Large intestine (tissue), 3 donors: ENCODE data around the gene PALLD. TPM values are rescaled to one million over a fixed set of nuclear protein-coding genes. Genes with fewer than 3 reads are reported as not detected.

ENCODE experiments used
- DNase-seq, 2 donors: peaks; one replicate each; pipeline versions ENCODE4 v3.0.0 to v3.0.0-alpha.2; 2013
- H3K27ac ChIP-seq: one replicate; pipeline ENCODE4 v1.5.1; 2013; ENCODE audit warnings: low read length
- H3K27me3 ChIP-seq: 2 replicates; pipeline ENCODE4 v1.6.1; 2013; ENCODE audit warnings: low read length; ENCODE audit not compliant: control insufficient read depth, insufficient read depth
- H3K36me3 ChIP-seq: 2 replicates; pipeline ENCODE4 v1.6.1; 2013; ENCODE audit warnings: low read length; ENCODE audit not compliant: control insufficient read depth, insufficient read depth
- H3K4me1 ChIP-seq: one replicate; pipeline ENCODE4 v1.6.1; 2013; ENCODE audit warnings: low read length; ENCODE audit not compliant: control insufficient read depth, insufficient read depth
- H3K4me3 ChIP-seq: one replicate; pipeline ENCODE4 v1.5.1; 2013; ENCODE audit warnings: low read length
- H3K9me3 ChIP-seq: one replicate; pipeline ENCODE4 v1.6.1; 2013; ENCODE audit warnings: mild to moderate bottlenecking, low read depth, low read length, moderate library complexity; ENCODE audit not compliant: control insufficient read depth
- WGBS: methylation state at CpG from one replicate; pipeline ENCODE4 v1.1.5; 2013; ENCODE audit warnings: low lambda C conversion rate; ENCODE audit not compliant: insufficient coverage; 5-methylcytosine and 5-hydroxymethylcytosine counted together
- polyA plus RNA-seq: library from polyadenylated mRNA; unstranded; fragments of 120-200 nt; gene quantifications from one replicate; pipeline ENCODE4 v1.2.1, GENCODE V29; 2013

Gene PALLD
- polyA plus RNA-seq, 1 donor: 59.7 TPM

GRCh38 chr4:168633496-168633895 lies 136.6 kb downstream of the PALLD start:
- Histone ChIP-seq H3K36me3 (no peaks in the 10 kb centered on the region), H3K27me3 (peaks cover 26% of the 10 kb centered on the region), H3K4me1 (no peaks in the 10 kb centered on the region), H3K9me3 (no peaks in the 10 kb centered on the region), H3K27ac (no peak overlapping the region), H3K4me3 (no peak overlapping the region)
- no peak for DNase-seq
- WGBS: 60% methylated on average over 1 of the region's 1 CpG

GRCh38 chr4:168634276-168634802 lies 137.5 kb downstream of the PALLD start:
- no CpG with 5 or more reads among the region's 11 CpGs for WGBS
- H3K4me1 ChIP-seq: no peaks in the 10 kb centered on the region
- peaks cover 26% of the 10 kb centered on the region for H3K27me3 ChIP-seq
- H3K9me3 ChIP-seq: no peaks in the 10 kb centered on the region
- no peak overlapping the region for H3K4me3 ChIP-seq
- H3K27ac ChIP-seq: no peak overlapping the region
- DNase-seq: peak; percentile 16 to 44
- no peaks in the 10 kb centered on the region for H3K36me3 ChIP-seq

GRCh38 chr4:168636040-168636439 lies 139.2 kb downstream of the PALLD start:
- no peak for DNase-seq
- Histone ChIP-seq H3K9me3 (no peaks in the 10 kb centered on the region), H3K27ac (no peak overlapping the region), H3K27me3 (peaks cover 22% of the 10 kb centered on the region), H3K4me3 (no peak overlapping the region), H3K36me3 (no peaks in the 10 kb centered on the region), H3K4me1 (no peaks in the 10 kb centered on the region)
- WGBS: no CpG with 5 or more reads among the region's 5 CpGs

GRCh38 chr4:168636506-168637196 lies 139.8 kb downstream of the PALLD start:
- no peaks in the 10 kb centered on the region for H3K36me3 ChIP-seq
- H3K9me3 ChIP-seq: no peaks in the 10 kb centered on the region
- no peak for DNase-seq
- no peak overlapping the region for H3K4me3 ChIP-seq
- H3K27me3 ChIP-seq: peaks cover 22% of the 10 kb centered on the region
- no CpG with 5 or more reads among the region's 3 CpGs for WGBS
- no peak overlapping the region for H3K27ac ChIP-seq
- H3K4me1 ChIP-seq: no peaks in the 10 kb centered on the region

- H3K27me3 ChIP-seq: peaks cover 11% of the 10 kb centered on the region
- no CpG with 5 or more reads among the region's 5 CpGs for WGBS
- no peaks in the 10 kb centered on the region for H3K4me1 ChIP-seq
- H3K9me3 ChIP-seq: no peaks in the 10 kb centered on the region
- no peak overlapping the region for H3K27ac ChIP-seq
- no peak overlapping the region for H3K4me3 ChIP-seq
- no peaks in the 10 kb centered on the region for H3K36me3 ChIP-seq
- no peak for DNase-seq
These were observed 141.3 kb downstream of the PALLD start for GRCh38 chr4:168637872-168638756.

- WGBS: 100% methylated on average over 1 of the region's 8 CpGs
- Histone ChIP-seq H3K27ac (no peak overlapping the region), H3K9me3 (no peaks in the 10 kb centered on the region), H3K27me3 (no peaks in the 10 kb centered on the region), H3K4me1 (no peaks in the 10 kb centered on the region), H3K4me3 (no peak overlapping the region), H3K36me3 (no peaks in the 10 kb centered on the region)
- DNase-seq: no peak
These were observed 143.1 kb downstream of the PALLD start for GRCh38 chr4:168639914-168640313.

DNA sequence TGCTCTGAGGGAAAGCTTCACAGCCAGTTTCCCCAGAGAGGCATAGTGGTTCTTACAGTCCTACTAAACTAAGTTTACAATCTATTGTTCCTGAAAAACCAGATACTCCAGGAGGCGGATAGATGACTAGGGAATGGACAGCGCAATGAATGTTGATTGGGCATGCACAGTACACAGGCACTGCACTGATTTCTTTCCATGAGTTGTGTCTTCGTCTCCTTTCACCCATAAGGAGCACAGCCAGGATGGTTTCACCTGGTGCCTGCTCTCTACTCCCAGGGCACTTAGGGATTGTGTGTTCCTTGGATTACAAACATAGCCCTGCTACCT lies 144.9 kb downstream of the PALLD start:
- Histone ChIP-seq H3K9me3 (no peaks in the 10 kb centered on the region), H3K27me3 (no peaks in the 10 kb centered on the region), H3K4me3 (no peak overlapping the region), H3K36me3 (no peaks in the 10 kb centered on the region), H3K4me1 (no peaks in the 10 kb centered on the region), H3K27ac (no peak overlapping the region)
- DNase-seq: no peak
- no CpG with 5 or more reads among the region's 3 CpGs for WGBS

- H3K27ac ChIP-seq: no peak overlapping the region
- no peak for DNase-seq
- 83% methylated on average over 1 of the region's 5 CpGs for WGBS
- no peaks in the 10 kb centered on the region for H3K36me3 ChIP-seq
- H3K4me3 ChIP-seq: no peak overlapping the region
- no peaks in the 10 kb centered on the region for H3K9me3 ChIP-seq
- H3K4me1 ChIP-seq: no peaks in the 10 kb centered on the region
- H3K27me3 ChIP-seq: no peaks in the 10 kb centered on the region
These were observed 145.7 kb downstream of the PALLD start for GRCh38 chr4:168642591-168642990.

DNA sequence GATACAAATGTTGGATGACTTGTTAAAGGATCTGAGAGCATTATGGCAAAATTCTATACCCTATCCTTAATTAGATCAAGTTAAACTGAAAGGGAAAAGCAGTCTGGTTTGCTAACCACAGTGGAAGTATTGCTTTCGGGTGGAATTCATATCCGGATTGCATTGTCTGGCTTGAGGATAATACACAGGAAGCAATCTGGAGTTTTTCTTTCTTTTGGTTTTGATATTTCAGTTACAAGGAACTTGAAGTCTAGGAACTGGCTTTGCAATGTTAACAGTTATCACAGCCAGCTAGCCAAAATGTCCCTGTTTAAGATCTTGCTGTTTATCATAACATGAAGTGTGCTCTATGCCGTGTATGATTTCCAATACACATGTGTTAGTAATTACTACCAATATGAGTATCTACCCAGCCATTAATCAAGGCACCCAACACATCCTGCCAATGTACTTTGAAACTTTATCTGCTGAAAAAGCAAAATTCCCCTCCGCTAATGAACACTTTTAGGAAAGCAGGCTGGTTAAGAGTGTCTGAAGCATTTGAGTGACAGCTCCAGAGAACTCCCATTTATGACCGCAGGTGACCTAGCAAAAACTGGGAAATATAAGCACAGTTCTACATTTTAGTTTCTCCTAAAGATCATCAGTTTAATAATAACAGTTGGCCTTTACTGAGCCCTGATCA lies 146.4 kb downstream of the PALLD start:
- Histone ChIP-seq H3K27me3 (no peaks in the 10 kb centered on the region), H3K4me1 (no peaks in the 10 kb centered on the region), H3K27ac (no peak overlapping the region), H3K36me3 (no peaks in the 10 kb centered on the region), H3K9me3 (no peaks in the 10 kb centered on the region), H3K4me3 (no peak overlapping the region)
- 100% methylated on average over 2 of the region's 5 CpGs for WGBS
- no peak for DNase-seq

GRCh38 chr4:168643796-168644159 lies 146.9 kb downstream of the PALLD start:
- no peaks in the 10 kb centered on the region for H3K27me3 ChIP-seq
- no peaks in the 10 kb centered on the region for H3K36me3 ChIP-seq
- H3K4me3 ChIP-seq: no peak overlapping the region
- no peaks in the 10 kb centered on the region for H3K4me1 ChIP-seq
- H3K9me3 ChIP-seq: no peaks in the 10 kb centered on the region
- no peak overlapping the region for H3K27ac ChIP-seq
- no peak for DNase-seq
- WGBS: 94% methylated on average over 2 of the region's 3 CpGs
